Liver (tissue), 9 donors: ENCODE measurements around the gene SLC15A5. TPM values are rescaled to one million over a fixed set of nuclear protein-coding genes. Genes with fewer than 3 reads are reported as not detected.

Experiments used
- DNase-seq: peaks from one replicate; pipeline ENCODE4 v3.0.0-alpha.2; 2017; ENCODE audit warnings: low spot score
- H3K27ac ChIP-seq, 2 donors: one replicate each; pipeline ENCODE4 v1.7.0; 2013; ENCODE audit warnings: inconsistent platforms in 2 of 2, low read length in 2 of 2, control low read depth in 1 of 2, low read depth in 1 of 2, mild to moderate bottlenecking in 1 of 2
- H3K27me3 ChIP-seq, 4 donors: one replicate each; pipeline versions ENCODE4 v1.6.1 to v1.7.0; 2013; ENCODE audit warnings: low read length in 3 of 4, inconsistent platforms in 1 of 4, mild to moderate bottlenecking in 1 of 4, moderate library complexity in 1 of 4; ENCODE audit not compliant: control insufficient read depth in 4 of 4, insufficient read depth in 4 of 4
- H3K36me3 ChIP-seq, 4 donors: one replicate each; pipeline versions ENCODE4 v1.6.1 to v1.7.0; 2013; ENCODE audit warnings: low read length in 3 of 4, mild to moderate bottlenecking in 3 of 4, low read depth in 1 of 4, moderate library complexity in 1 of 4; ENCODE audit not compliant: control insufficient read depth in 4 of 4, insufficient read depth in 3 of 4
- H3K4me1 ChIP-seq, 4 donors: one replicate each; pipeline versions ENCODE4 v1.6.1 to v1.7.0; 2013; ENCODE audit warnings: low read length in 3 of 4, mild to moderate bottlenecking in 3 of 4, moderate library complexity in 1 of 4; ENCODE audit not compliant: control insufficient read depth in 4 of 4, insufficient read depth in 4 of 4
- H3K4me3 ChIP-seq, 3 donors: one replicate each; pipeline versions ENCODE4 v1.6.1 to v1.7.0; 2013; ENCODE audit warnings: low read length in 3 of 3, control low read depth in 1 of 3, low read depth in 1 of 3, mild to moderate bottlenecking in 1 of 3
- H3K9ac ChIP-seq, 2 donors: one replicate each; pipeline ENCODE4 v1.7.0; 2013; ENCODE audit warnings: low read length in 2 of 2, mild to moderate bottlenecking in 2 of 2, moderate library complexity in 2 of 2, control low read depth in 1 of 2, low read depth in 1 of 2
- H3K9me3 ChIP-seq, 4 donors: one replicate each; pipeline versions ENCODE4 v1.6.1 to v1.7.0; 2013; ENCODE audit warnings: low read length in 3 of 4; ENCODE audit not compliant: control insufficient read depth in 4 of 4
- EGR1 ChIP-seq, 2 donors: IDR thresholded peaks; 2 replicates each; pipeline ENCODE4 v1.6.1; 2016 to 2018; ENCODE audit warnings: antibody characterized with exemption in 2 of 2, low read depth in 2 of 2
- FOXA1 ChIP-seq: IDR thresholded peaks from 2 replicates; pipeline ENCODE4 v1.6.1; 2016; ENCODE audit warnings: antibody characterized with exemption
- FOXA2 ChIP-seq: IDR thresholded peaks from 2 replicates; pipeline ENCODE4 v1.6.1; 2016; ENCODE audit warnings: antibody characterized with exemption
- GABPA ChIP-seq, 2 donors: IDR thresholded peaks in 1 of 2; conservative IDR thresholded peaks in 1 of 2; 2 replicates each; pipeline ENCODE4 v1.6.1; 2016; ENCODE audit warnings: antibody characterized with exemption in 2 of 2, mild to moderate bottlenecking in 1 of 2, moderate library complexity in 1 of 2
- HNF4A ChIP-seq, 2 donors: conservative IDR thresholded peaks; 2 replicates each; pipeline ENCODE4 v1.6.1; 2016; ENCODE audit warnings: antibody characterized with exemption in 2 of 2, mild to moderate bottlenecking in 2 of 2
- JUND ChIP-seq, 2 donors: IDR thresholded peaks; 2 replicates each; pipeline ENCODE4 v1.6.1; 2016; ENCODE audit warnings: antibody characterized with exemption in 2 of 2
- NR2F2 ChIP-seq: IDR thresholded peaks from 2 replicates; pipeline ENCODE4 v1.6.1; 2016; ENCODE audit warnings: antibody characterized with exemption
- RAD21 ChIP-seq, 2 donors: IDR thresholded peaks; 2 replicates each; pipeline ENCODE4 v1.6.1; 2016; ENCODE audit warnings: antibody characterized with exemption in 2 of 2, mild to moderate bottlenecking in 2 of 2
- RXRA ChIP-seq, 2 donors: IDR thresholded peaks; 2 replicates each; pipeline ENCODE4 v1.6.1; 2017 to 2018; ENCODE audit warnings: antibody characterized with exemption in 2 of 2, mild to moderate bottlenecking in 1 of 2
- SP1 ChIP-seq: IDR thresholded peaks from 2 replicates; pipeline ENCODE4 v1.6.1; 2018; ENCODE audit warnings: antibody characterized with exemption, mild to moderate bottlenecking
- TAF1 ChIP-seq: conservative IDR thresholded peaks from 2 replicates; pipeline ENCODE4 v1.6.1; 2016; ENCODE audit warnings: antibody characterized with exemption, mild to moderate bottlenecking
- YY1 ChIP-seq: IDR thresholded peaks from 2 replicates; pipeline ENCODE4 v1.6.1; 2016; ENCODE audit warnings: antibody characterized with exemption, mild to moderate bottlenecking
- WGBS: extraction: QIAGEN DNeasy Blood & Tissue Kit; methylation state at CpG from one replicate; pipeline ENCODE4 v1.1.7; 2013; 5-methylcytosine and 5-hydroxymethylcytosine counted together
- polyA plus RNA-seq, 2 donors: library from polyadenylated mRNA; stranded (reverse) in 1 of 2; unstranded in 1 of 2; fragments of 200-250 nt in 1 of 2; fragments of >200 nt in 1 of 2; fragmentation: Nextera tagmentation in 1 of 2; extraction: Ambion mirVana in 1 of 2; gene quantifications; one replicate each; pipeline versions ENCODE4 v1.2.1 to v1.2.3, GENCODE V29; 2013 to 2015
- total RNA-seq, 2 donors: library from RNA; depleted of rRNA; stranded (reverse); fragments of >200 nt; gene quantifications; one replicate each; pipeline ENCODE4 v1.2.3, GENCODE V29; 2014
- TF ChIP-seq, protein P1 (sequence below): IDR thresholded peaks from 2 replicates; pipeline ENCODE4 v1.6.1; 2016; ENCODE audit warnings: antibody characterized with exemption, mild to moderate bottlenecking
- TF ChIP-seq, protein P2 (sequence below): IDR thresholded peaks from 2 replicates; pipeline ENCODE4 v1.6.1; 2016; ENCODE audit warnings: antibody characterized with exemption
- TF ChIP-seq, protein P3 (sequence below): IDR thresholded peaks from 2 replicates; pipeline ENCODE4 v1.6.1; 2016; ENCODE audit warnings: antibody characterized with exemption
- TF ChIP-seq, protein P4 (sequence below): fragments of 150-350 bp; IDR thresholded peaks from 2 replicates; pipeline ENCODE4 v1.5.1; 2017; ENCODE audit warnings: improper control_type of control experiment, low read depth, low read length; ENCODE audit not compliant: missing input control
- TF ChIP-seq, protein P5 (sequence below): IDR thresholded peaks from 2 replicates; pipeline ENCODE4 v1.6.1; 2016; ENCODE audit warnings: antibody characterized with exemption
- donor health status: healthy.
- donor health status: healthy.
- donor health status: healthy.
- donor health status: healthy.
- donor health status: healthy.

SLC15A5 gene
- total and polyA plus RNA-seq, 4 donors = not detected

DNA sequence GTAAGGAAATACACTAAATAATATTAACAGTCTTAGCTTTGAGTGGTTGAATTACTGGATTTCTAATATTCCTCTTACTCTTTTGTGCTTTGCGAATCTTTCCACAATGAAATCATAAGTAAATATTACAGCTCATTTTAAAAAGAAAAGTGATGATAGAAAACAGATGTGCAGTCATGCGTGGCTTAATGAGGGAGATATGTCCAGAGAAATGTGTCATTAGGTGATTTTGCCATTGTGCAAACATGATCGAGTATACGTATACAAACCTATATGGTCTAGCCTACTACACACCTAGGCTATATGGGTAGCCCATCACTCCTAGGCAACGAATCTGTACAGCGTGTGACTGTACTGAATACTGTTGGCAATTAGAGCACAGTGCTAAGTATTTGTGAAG, 59.3 kb downstream of the SLC15A5 start:
- Histone ChIP-seq H3K4me1 (peaks cover 0 to 9% (median 6%) of the 10 kb centered on the region in 4 donors), H3K9me3 (no peaks in the 10 kb centered on the region), H3K36me3 (no peaks in the 10 kb centered on the region), H3K9ac (no peak overlapping the region), H3K27me3 (no peaks in the 10 kb centered on the region), H3K4me3 (no peak overlapping the region), H3K27ac (no peak overlapping the region)
- 87% methylated on average over 6 of the region's 6 CpGs for WGBS
- DNase-seq = no peak
- TF ChIP-seq HNF4A (conservative IDR thresholded peaks at IDR 0.05) (no peak), RAD21 (IDR thresholded peaks at IDR 0.05) (no peak), SP1 (no peak), JUND (IDR thresholded peaks at IDR 0.05) (no peak), TAF1 (no peak), FOXA1 (no peak), RXRA (IDR thresholded peaks at IDR 0.05) (no peak), YY1 (no peak), NR2F2 (no peak), EGR1 (IDR thresholded peaks at IDR 0.05; ENCODE audit: low read depth in 2 of 2) (no peak), FOXA2 (no peak)
- TF ChIP-seq, protein P1, sequence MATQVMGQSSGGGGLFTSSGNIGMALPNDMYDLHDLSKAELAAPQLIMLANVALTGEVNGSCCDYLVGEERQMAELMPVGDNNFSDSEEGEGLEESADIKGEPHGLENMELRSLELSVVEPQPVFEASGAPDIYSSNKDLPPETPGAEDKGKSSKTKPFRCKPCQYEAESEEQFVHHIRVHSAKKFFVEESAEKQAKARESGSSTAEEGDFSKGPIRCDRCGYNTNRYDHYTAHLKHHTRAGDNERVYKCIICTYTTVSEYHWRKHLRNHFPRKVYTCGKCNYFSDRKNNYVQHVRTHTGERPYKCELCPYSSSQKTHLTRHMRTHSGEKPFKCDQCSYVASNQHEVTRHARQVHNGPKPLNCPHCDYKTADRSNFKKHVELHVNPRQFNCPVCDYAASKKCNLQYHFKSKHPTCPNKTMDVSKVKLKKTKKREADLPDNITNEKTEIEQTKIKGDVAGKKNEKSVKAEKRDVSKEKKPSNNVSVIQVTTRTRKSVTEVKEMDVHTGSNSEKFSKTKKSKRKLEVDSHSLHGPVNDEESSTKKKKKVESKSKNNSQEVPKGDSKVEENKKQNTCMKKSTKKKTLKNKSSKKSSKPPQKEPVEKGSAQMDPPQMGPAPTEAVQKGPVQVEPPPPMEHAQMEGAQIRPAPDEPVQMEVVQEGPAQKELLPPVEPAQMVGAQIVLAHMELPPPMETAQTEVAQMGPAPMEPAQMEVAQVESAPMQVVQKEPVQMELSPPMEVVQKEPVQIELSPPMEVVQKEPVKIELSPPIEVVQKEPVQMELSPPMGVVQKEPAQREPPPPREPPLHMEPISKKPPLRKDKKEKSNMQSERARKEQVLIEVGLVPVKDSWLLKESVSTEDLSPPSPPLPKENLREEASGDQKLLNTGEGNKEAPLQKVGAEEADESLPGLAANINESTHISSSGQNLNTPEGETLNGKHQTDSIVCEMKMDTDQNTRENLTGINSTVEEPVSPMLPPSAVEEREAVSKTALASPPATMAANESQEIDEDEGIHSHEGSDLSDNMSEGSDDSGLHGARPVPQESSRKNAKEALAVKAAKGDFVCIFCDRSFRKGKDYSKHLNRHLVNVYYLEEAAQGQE = no peak
- TF ChIP-seq, protein P2, sequence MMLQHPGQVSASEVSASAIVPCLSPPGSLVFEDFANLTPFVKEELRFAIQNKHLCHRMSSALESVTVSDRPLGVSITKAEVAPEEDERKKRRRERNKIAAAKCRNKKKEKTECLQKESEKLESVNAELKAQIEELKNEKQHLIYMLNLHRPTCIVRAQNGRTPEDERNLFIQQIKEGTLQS = no peak
- TF ChIP-seq, protein P3, sequence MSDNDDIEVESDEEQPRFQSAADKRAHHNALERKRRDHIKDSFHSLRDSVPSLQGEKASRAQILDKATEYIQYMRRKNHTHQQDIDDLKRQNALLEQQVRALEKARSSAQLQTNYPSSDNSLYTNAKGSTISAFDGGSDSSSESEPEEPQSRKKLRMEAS = no peak
- TF ChIP-seq, protein P4, sequence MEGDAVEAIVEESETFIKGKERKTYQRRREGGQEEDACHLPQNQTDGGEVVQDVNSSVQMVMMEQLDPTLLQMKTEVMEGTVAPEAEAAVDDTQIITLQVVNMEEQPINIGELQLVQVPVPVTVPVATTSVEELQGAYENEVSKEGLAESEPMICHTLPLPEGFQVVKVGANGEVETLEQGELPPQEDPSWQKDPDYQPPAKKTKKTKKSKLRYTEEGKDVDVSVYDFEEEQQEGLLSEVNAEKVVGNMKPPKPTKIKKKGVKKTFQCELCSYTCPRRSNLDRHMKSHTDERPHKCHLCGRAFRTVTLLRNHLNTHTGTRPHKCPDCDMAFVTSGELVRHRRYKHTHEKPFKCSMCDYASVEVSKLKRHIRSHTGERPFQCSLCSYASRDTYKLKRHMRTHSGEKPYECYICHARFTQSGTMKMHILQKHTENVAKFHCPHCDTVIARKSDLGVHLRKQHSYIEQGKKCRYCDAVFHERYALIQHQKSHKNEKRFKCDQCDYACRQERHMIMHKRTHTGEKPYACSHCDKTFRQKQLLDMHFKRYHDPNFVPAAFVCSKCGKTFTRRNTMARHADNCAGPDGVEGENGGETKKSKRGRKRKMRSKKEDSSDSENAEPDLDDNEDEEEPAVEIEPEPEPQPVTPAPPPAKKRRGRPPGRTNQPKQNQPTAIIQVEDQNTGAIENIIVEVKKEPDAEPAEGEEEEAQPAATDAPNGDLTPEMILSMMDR = no peak
- TF ChIP-seq, protein P5, sequence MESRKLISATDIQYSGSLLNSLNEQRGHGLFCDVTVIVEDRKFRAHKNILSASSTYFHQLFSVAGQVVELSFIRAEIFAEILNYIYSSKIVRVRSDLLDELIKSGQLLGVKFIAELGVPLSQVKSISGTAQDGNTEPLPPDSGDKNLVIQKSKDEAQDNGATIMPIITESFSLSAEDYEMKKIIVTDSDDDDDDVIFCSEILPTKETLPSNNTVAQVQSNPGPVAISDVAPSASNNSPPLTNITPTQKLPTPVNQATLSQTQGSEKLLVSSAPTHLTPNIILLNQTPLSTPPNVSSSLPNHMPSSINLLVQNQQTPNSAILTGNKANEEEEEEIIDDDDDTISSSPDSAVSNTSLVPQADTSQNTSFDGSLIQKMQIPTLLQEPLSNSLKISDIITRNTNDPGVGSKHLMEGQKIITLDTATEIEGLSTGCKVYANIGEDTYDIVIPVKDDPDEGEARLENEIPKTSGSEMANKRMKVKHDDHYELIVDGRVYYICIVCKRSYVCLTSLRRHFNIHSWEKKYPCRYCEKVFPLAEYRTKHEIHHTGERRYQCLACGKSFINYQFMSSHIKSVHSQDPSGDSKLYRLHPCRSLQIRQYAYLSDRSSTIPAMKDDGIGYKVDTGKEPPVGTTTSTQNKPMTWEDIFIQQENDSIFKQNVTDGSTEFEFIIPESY = no peak

DNA sequence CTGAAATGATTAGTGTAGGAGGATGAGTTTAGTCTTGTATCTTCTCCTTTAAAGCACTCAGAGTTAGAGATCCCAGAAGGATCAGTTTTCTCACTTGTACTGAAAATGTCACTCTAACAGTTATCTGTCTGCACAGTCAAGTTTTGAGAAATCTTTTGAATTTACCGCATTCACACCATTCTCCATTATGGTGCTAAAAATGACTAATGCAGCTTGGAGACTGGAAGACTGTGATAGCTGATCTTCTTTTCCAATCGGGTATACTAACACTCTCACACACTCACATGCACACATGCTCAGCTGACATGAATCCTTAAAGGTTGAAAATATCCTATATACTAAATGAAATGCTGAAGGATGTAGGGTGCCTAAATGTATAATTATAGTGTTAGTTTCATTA, 65.8 kb downstream of the SLC15A5 start:
- no peak for TF ChIP-seq GABPA (IDR thresholded peaks at IDR 0.05 in 1 of 2, conservative IDR thresholded peaks at IDR 0.05 in 1 of 2)
- H3K36me3 ChIP-seq = no peaks in the 10 kb centered on the region
- H3K4me3 ChIP-seq = no peak overlapping the region
- WGBS = 93% methylated on average over 2 of the region's 2 CpGs
- no peaks in the 10 kb centered on the region for H3K27me3 ChIP-seq
- no peak for DNase-seq
- H3K27ac ChIP-seq = no peak overlapping the region
- H3K9me3 ChIP-seq = no peaks in the 10 kb centered on the region
- H3K9ac ChIP-seq = no peak overlapping the region
- H3K4me1 ChIP-seq = no peaks in the 10 kb centered on the region
